Posterior vena cava (tissue), 2 donors: ENCODE data around the gene ZNF576. TPM values are rescaled to one million over a fixed set of nuclear protein-coding genes. Genes with fewer than 3 reads are reported as not detected.
"Not testable (repeated sequence)": the region's sequence is repeated elsewhere in the genome, so short reads cannot be mapped to it uniquely, and the experiment has no call there.

Experiments
- DNase-seq: peaks from one replicate; pipeline ENCODE4 v3.0.0-alpha.2; 2020; ENCODE audit warnings: low spot score
- intact Hi-C, 2 donors: fragments of 100-400 bp; cut with DNase I; formaldehyde crosslinking; loops; one replicate each; pipeline versions ENCODE4 v1.14.1 to v1.14.2; 2022 to 2023
- total RNA-seq, 2 donors: library from RNA; stranded (reverse); fragmentation: NEBNext Ultra II Directional; extraction: Animal tissue kit (Norgen Biotek cat#: 25700); gene quantifications; one replicate each; pipeline ENCODE4 v1.2.1, GENCODE V29; 2021
- donor health status: DM: yes; HTN: yes; CAD: no.
- donor health status: DM: yes; HTN: yes; CAD: no.

The ZNF576 gene
- total RNA-seq, 2 donors from 2014 or later, result 8.9 to 13.2 TPM

GRCh38 chr19:43619262-43620060 lies 23.1 kb downstream of the ZNF576 start, which contains the start of gene ZNF428:
ZNF428 (minus strand) TSS chr19:43619629; CDS start chr19:43614304, 5,325 bp downstream.
- intact Hi-C loops, result no loop called here
- DNase-seq, result peak; percentile 95

- DNase-seq, result no peak
- intact Hi-C loops, result no loop called here
Measured at GRCh38 chr19:43620061-43621001, 23.9 kb downstream of the ZNF576 start.

GRCh38 chr19:43622070-43622469 lies 25.7 kb downstream of the ZNF576 start:
- no peak for DNase-seq
- intact Hi-C loops, result no loop called here

GRCh38 chr19:43622956-43623355 lies 26.6 kb downstream of the ZNF576 start:
- intact Hi-C loops, result no loop called here
- no peak for DNase-seq

- intact Hi-C loops, result no loop called here
- DNase-seq, result no peak
Measured at GRCh38 chr19:43623889-43624670, 27.7 kb downstream of the ZNF576 start.

- intact Hi-C loops, result no loop called here
- no peak for DNase-seq
Measured at GRCh38 chr19:43624933-43625332, 28.5 kb downstream of the ZNF576 start.

GRCh38 chr19:43625918-43626579 lies 29.7 kb downstream of the ZNF576 start:
- no peak for DNase-seq
- intact Hi-C loops, result no loop called here

GRCh38 chr19:43626838-43627237 lies 30.4 kb downstream of the ZNF576 start:
- intact Hi-C loops, result no loop called here
- DNase-seq, result no peak

GRCh38 chr19:43628646-43629326 lies 32.4 kb downstream of the ZNF576 start:
- intact Hi-C loops, result no loop called here
- no peak for DNase-seq

GRCh38 chr19:43631491-43631890 lies 35.1 kb downstream of the ZNF576 start:
- intact Hi-C loops, result no loop called here
- no peak for DNase-seq

GRCh38 chr19:43633520-43633919 lies 37.1 kb downstream of the ZNF576 start:
- DNase-seq, result no peak
- intact Hi-C loops, result no loop called here

GRCh38 chr19:43634068-43634467 lies 37.7 kb downstream of the ZNF576 start:
- intact Hi-C loops, result no loop called here
- no peak for DNase-seq

- no peak for DNase-seq
- intact Hi-C loops, result no loop called here
Measured at GRCh38 chr19:43634506-43634871, 38.1 kb downstream of the ZNF576 start.

- DNase-seq, result no peak
- intact Hi-C loops, result no loop called here
Measured at GRCh38 chr19:43634872-43635560, 38.6 kb downstream of the ZNF576 start.

GRCh38 chr19:43635561-43635940 lies 39.2 kb downstream of the ZNF576 start:
- intact Hi-C loops, DNase-seq: not testable (repeated sequence)

- intact Hi-C loops, result no loop called here
Measured at GRCh38 chr19:43636121-43636683, 39.8 kb downstream of the ZNF576 start.

GRCh38 chr19:43638214-43638994 lies 42.0 kb downstream of the ZNF576 start:
- intact Hi-C loops, result no loop called here
- no peak for DNase-seq

More at GRCh38 chr19:43636121-43636683, 39.8 kb downstream of the ZNF576 start:
- DNase-seq, result no peak
